ENCODE data around the gene ERICH6B.
A peak's percentile ranks its signal among the peaks of the same experiment; 100 is the strongest.

ERICH6B gene

DNA sequence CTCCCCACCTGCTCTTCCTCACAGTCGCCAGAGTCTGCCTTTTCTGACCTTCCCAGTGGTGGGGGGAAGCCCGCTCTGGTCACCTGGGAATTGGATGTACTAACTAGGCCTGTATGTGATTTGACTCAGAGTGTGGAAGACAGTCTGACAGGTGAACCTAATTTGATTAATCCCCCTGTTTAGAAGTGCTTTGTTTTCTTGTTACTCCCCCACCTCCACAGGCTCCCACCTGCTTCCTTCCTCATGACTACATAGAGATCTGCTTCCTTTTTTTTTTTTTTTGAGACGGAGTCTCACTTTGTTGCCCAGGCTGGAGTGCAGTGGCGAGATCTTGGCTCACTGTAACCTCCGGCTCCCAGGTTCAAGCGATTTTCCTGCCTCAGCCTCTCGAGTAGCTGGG is 106.8 kb downstream of the ERICH6B start:
- DNase-seq (ENCODE audit: low read depth, low spot score): no peak
- Histone ChIP-seq H3K36me3 (ENCODE audit: insufficient read depth, low read length) (peaks cover 57% of the 10 kb centered on the region), H3K9ac (ENCODE audit: insufficient read length) (no peak overlapping the region), H3K4me3 (no peak overlapping the region), H3K27ac (no peak overlapping the region), H3K9me3 (ENCODE audit: low read depth, low read length) (no peaks in the 10 kb centered on the region)
- no peak for TF ChIP-seq POLR2AphosphoS5 (IDR thresholded peaks at IDR 0.05; ENCODE audit: borderline replicate concordance, low read depth, low read length)
- no peak for TF ChIP-seq FOXP2 (optimal IDR thresholded peaks at IDR 0.05; ENCODE audit: control extremely low read depth, extremely low read length, insufficient read depth)
- TF ChIP-seq EZH2 (IDR thresholded peaks at IDR 0.05): no peak

DNA sequence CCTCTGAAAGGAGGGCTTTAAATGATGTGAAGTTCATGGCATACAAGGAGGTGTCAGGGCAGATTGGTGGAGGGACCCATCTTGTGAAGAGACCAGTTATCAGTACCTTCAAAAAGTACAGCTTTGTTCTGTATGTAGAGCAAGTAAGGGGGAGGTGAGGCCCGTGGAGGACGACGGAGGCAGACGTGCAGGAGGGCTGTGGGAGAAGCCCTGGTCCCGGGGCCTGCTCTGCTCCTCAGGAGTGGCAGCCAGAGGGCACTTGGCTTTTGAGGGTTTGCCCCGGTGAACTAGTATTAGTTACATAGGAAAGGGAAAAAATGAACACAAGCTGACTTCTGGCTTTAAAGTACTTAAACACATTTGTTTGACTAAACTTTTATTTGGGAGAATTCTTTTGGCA is 108.7 kb downstream of the ERICH6B start:
- DNase-seq (ENCODE audit: low read depth, low spot score): no peak
- Histone ChIP-seq H3K4me3 (no peak overlapping the region), H3K9ac (ENCODE audit: insufficient read length) (no peak overlapping the region), H3K9me3 (ENCODE audit: low read depth, low read length) (no peaks in the 10 kb centered on the region), H3K27ac (peak overlapping the region; percentile 38; the same call in 1 of the 2 replicates), H3K36me3 (ENCODE audit: insufficient read depth, low read length) (peaks cover 54% of the 10 kb centered on the region)
- no peak for TF ChIP-seq FOXP2 (optimal IDR thresholded peaks at IDR 0.05; ENCODE audit: control extremely low read depth, extremely low read length, insufficient read depth)
- no peak for TF ChIP-seq EZH2 (IDR thresholded peaks at IDR 0.05)
- no peak for TF ChIP-seq POLR2AphosphoS5 (IDR thresholded peaks at IDR 0.05; ENCODE audit: borderline replicate concordance, low read depth, low read length)

DNA sequence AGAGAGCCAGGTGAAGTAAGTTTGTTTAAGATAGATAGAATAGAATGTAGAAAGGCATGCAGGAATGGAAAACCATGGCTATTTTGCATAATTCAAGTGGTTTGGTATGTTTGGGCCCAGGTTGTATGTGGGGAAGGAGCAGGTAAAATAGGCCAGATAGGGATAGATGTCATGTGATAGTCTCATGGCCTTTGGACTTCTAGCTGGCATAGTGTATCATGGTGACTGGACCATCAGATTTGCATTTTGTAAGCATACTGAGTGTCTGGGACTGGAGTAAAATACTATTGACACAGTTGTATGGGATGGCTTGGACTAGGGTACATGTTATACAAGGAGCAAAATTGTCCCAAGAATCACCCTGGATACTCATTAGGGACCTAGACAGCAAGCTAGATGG is 111.9 kb downstream of the ERICH6B start:
- H3K9ac ChIP-seq (ENCODE audit: insufficient read length): no peak overlapping the region
- no peak overlapping the region for H3K27ac ChIP-seq
- TF ChIP-seq POLR2AphosphoS5 (IDR thresholded peaks at IDR 0.05; ENCODE audit: borderline replicate concordance, low read depth, low read length) (no peak), EZH2 (IDR thresholded peaks at IDR 0.05) (no peak), FOXP2 (optimal IDR thresholded peaks at IDR 0.05; ENCODE audit: control extremely low read depth, extremely low read length, insufficient read depth) (no peak)
- no peak for DNase-seq (ENCODE audit: low read depth, low spot score)
- no peaks in the 10 kb centered on the region for H3K9me3 ChIP-seq (ENCODE audit: low read depth, low read length)
- no peak overlapping the region for H3K4me3 ChIP-seq
- H3K36me3 ChIP-seq (ENCODE audit: insufficient read depth, low read length): peaks cover 52% of the 10 kb centered on the region

DNA sequence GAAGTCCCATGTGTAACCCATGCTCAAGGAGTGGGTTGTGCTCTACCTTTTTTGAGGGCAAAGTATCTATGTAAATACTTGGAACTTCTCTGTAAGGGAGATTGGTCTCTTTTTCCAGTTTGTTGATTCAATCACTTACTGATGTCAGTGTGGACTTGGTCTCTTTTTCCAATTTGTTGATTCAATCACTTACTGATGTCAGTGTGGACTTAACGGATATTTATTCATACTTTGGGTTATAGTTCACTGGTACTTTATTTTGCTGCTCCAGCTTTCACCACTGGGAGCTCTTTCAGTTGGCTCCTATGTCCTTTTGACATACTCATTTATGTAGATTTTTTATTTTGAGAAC is 114.4 kb downstream of the ERICH6B start:
- DNase-seq (ENCODE audit: low read depth, low spot score): no peak
- H3K9me3 ChIP-seq (ENCODE audit: low read depth, low read length): no peaks in the 10 kb centered on the region
- H3K4me3 ChIP-seq: no peak overlapping the region
- peaks cover 69% of the 10 kb centered on the region for H3K36me3 ChIP-seq (ENCODE audit: insufficient read depth, low read length)
- peak overlapping the region; percentile 89 for H3K27ac ChIP-seq
- no peak for TF ChIP-seq EZH2 (IDR thresholded peaks at IDR 0.05)
- TF ChIP-seq POLR2AphosphoS5 (IDR thresholded peaks at IDR 0.05; ENCODE audit: borderline replicate concordance, low read depth, low read length): no peak
- no peak for TF ChIP-seq FOXP2 (optimal IDR thresholded peaks at IDR 0.05; ENCODE audit: control extremely low read depth, extremely low read length, insufficient read depth)
- no peak overlapping the region for H3K9ac ChIP-seq (ENCODE audit: insufficient read length)

DNA sequence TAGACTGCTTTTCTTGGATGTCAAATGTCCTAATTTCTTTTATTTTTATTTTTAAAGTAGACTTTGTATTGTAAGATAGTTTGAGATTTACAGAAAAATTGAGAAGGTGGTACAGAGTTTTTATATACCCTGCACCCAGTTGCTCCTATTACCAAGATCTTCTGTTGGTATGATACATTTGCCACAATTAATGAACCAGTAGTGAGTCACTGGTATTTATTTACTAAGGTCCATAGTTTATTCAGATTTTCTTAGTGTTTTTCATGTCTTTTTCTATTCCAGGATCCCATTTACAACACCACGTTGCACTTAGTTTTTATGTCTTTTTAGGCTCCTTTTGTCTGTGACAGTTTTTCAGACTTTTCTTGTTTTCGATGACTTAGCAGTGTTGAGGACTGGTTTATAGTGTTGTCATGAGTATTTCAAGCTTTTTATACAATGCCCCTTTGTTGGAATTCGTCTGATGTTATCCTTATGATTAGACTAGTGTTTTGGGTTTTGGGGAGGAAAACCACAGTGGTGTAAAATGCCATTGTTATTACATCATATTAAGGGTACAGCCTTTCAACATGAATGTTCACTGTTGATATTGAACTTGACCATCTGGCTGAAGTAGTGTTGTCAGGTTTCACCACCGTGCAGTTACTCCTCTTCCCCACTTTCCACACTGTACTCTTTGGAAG is 114.9 kb downstream of the ERICH6B start:
- Histone ChIP-seq H3K9ac (ENCODE audit: insufficient read length) (peak overlapping the region; percentile 47), H3K36me3 (ENCODE audit: insufficient read depth, low read length) (peaks cover 67% of the 10 kb centered on the region), H3K27ac (peak overlapping the region; percentile 89), H3K4me3 (peak overlapping the region; percentile 24; the same call in 1 of the 2 replicates), H3K9me3 (ENCODE audit: low read depth, low read length) (no peaks in the 10 kb centered on the region)
- no peak for TF ChIP-seq EZH2 (IDR thresholded peaks at IDR 0.05)
- no peak for TF ChIP-seq POLR2AphosphoS5 (IDR thresholded peaks at IDR 0.05; ENCODE audit: borderline replicate concordance, low read depth, low read length)
- TF ChIP-seq FOXP2 (optimal IDR thresholded peaks at IDR 0.05; ENCODE audit: control extremely low read depth, extremely low read length, insufficient read depth): no peak
- no peak for DNase-seq (ENCODE audit: low read depth, low spot score)

DNA sequence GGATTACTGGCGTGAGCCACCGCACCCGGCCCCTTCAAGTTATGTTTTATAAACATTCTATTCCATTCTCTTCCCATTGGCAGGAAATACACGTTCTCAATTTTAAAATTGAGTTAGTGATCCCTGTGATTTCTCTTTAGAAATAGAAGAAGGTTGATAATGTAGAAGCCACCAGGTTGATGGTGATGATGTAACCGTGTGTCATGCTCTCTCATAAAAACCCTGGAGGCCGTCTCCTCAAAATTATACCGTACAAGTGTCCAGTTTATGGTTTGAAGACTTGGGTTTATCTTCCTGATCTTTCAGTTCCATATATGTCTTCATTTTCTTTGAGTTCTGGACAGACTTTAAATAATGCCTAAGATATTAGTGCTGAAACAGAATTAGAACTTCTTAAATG is 118.6 kb downstream of the ERICH6B start:
- H3K9ac ChIP-seq (ENCODE audit: insufficient read length): no peak overlapping the region
- DNase-seq (ENCODE audit: low read depth, low spot score): no peak
- H3K27ac ChIP-seq: peak overlapping the region; percentile 27; the same call in 1 of the 2 replicates
- H3K36me3 ChIP-seq (ENCODE audit: insufficient read depth, low read length): peaks cover 55% of the 10 kb centered on the region
- TF ChIP-seq FOXP2 (optimal IDR thresholded peaks at IDR 0.05; ENCODE audit: control extremely low read depth, extremely low read length, insufficient read depth): no peak
- no peak for TF ChIP-seq POLR2AphosphoS5 (IDR thresholded peaks at IDR 0.05; ENCODE audit: borderline replicate concordance, low read depth, low read length)
- TF ChIP-seq EZH2 (IDR thresholded peaks at IDR 0.05): no peak
- H3K9me3 ChIP-seq (ENCODE audit: low read depth, low read length): no peaks in the 10 kb centered on the region
- H3K4me3 ChIP-seq: no peak overlapping the region

DNA sequence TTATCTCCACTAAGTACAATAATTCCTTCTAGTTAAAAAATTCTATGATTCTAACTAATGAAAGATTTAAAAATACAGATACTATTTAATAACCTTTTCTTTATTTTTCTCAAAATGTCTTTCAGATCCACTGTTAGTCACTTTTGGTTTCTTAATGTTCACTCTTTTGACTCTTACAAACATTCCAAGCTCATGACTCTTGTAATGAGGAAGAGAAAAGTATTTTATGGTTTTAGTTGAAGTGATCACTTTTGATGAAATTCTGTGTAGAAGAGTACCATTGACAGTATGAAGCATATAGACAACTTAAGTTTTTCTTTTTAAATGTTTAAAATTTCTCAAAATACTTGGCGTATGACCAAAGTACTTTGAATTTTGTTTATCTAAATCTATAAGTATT is 123.0 kb downstream of the ERICH6B start:
- H3K9ac ChIP-seq (ENCODE audit: insufficient read length): no peak overlapping the region
- no peaks in the 10 kb centered on the region for H3K9me3 ChIP-seq (ENCODE audit: low read depth, low read length)
- no peak for TF ChIP-seq EZH2 (IDR thresholded peaks at IDR 0.05)
- no peak for TF ChIP-seq FOXP2 (optimal IDR thresholded peaks at IDR 0.05; ENCODE audit: control extremely low read depth, extremely low read length, insufficient read depth)
- TF ChIP-seq POLR2AphosphoS5 (IDR thresholded peaks at IDR 0.05; ENCODE audit: borderline replicate concordance, low read depth, low read length): no peak
- H3K4me3 ChIP-seq: no peak overlapping the region
- H3K27ac ChIP-seq: 0 out of 2 replicates have a peak overlapping the region, but pooled peaks have one; percentile 52
- no peak for DNase-seq (ENCODE audit: low read depth, low spot score)
- H3K36me3 ChIP-seq (ENCODE audit: insufficient read depth, low read length): peaks cover 42% of the 10 kb centered on the region
